PC-9 (cell line): ENCODE data around the gene MORC4. TPM values are rescaled to one million over a fixed set of nuclear protein-coding genes. Genes with fewer than 3 reads are reported as not detected.

Experiments
- BruUV-seq: library from RNA; stranded (reverse); fragments of 400-500 nt; replicated peaks from 2 replicates; lab custom pipeline; 2021; lab: Mats Ljungman, UMichigan
- CTCF ChIA-PET: fragments of 300-600 bp; sonication (Branson Sonifier 250); formaldehyde crosslinking; loops from one replicate; lab custom pipeline; 2022; ENCODE audit warnings: antibody characterized with exemption; lab: Charles Lee
- POLR2A ChIA-PET: fragments of 300-600 bp; sonication (Branson Sonifier 250); formaldehyde crosslinking; loops from one replicate; lab custom pipeline; 2022; ENCODE audit warnings: antibody characterized with exemption; ENCODE audit not compliant: unreplicated experiment; lab: Charles Lee
- DNase-seq, 2 experiments: peaks; one replicate each; pipeline versions ENCODE4 v3.0.0 to v3.0.0-alpha.2; 2015 to 2022; ENCODE audit warnings: mixed read lengths in 1 of 2
- H2AFZ ChIP-seq: fragments of 200-600 bp; sonication (generic); 2 replicates; pipeline ENCODE4 v1.8.1; 2017; ENCODE audit warnings: antibody characterized with exemption
- H3F3A ChIP-seq: fragments of 200-600 bp; sonication (generic); 2 replicates; pipeline ENCODE4 v1.8.1; 2017; ENCODE audit warnings: antibody characterized with exemption, mild to moderate bottlenecking, low read depth; ENCODE audit not compliant: insufficient read depth
- H3K27ac ChIP-seq: fragments of 200-600 bp; sonication (generic); 2 replicates; pipeline ENCODE4 v1.6.1; 2016; ENCODE audit warnings: mixed run types
- H3K27me3 ChIP-seq: fragments of 200-600 bp; sonication (generic); 2 replicates; pipeline ENCODE4 v1.6.1; 2016; ENCODE audit warnings: low read depth, mixed run types; ENCODE audit not compliant: insufficient read depth
- H3K36me3 ChIP-seq: fragments of 200-600 bp; sonication (generic); 2 replicates; pipeline ENCODE4 v1.6.1; 2016; ENCODE audit warnings: low read depth, mixed run types
- H3K4me1 ChIP-seq: fragments of 200-600 bp; sonication (generic); replicated peaks from 2 replicates; pipeline ENCODE4 v1.6.1; 2016; ENCODE audit warnings: mixed run types; ENCODE audit not compliant: insufficient read depth
- H3K4me2 ChIP-seq: fragments of 200-600 bp; sonication (generic); 2 replicates; pipeline ENCODE4 v1.6.1; 2017; ENCODE audit warnings: mixed run types
- H3K4me3 ChIP-seq: fragments of 200-600 bp; sonication (generic); 2 replicates; pipeline ENCODE4 v1.6.1; 2016; ENCODE audit warnings: mixed run types
- H3K79me2 ChIP-seq: fragments of 200-600 bp; sonication (generic); 2 replicates; pipeline ENCODE4 v1.6.1; 2017; ENCODE audit warnings: low read depth, mixed run types
- H3K9me2 ChIP-seq: fragments of 200-600 bp; sonication (generic); 2 replicates; pipeline ENCODE4 v1.8.1; 2017; ENCODE audit warnings: mild to moderate bottlenecking; ENCODE audit not compliant: insufficient read depth
- H3K9me3 ChIP-seq: fragments of 200-600 bp; sonication (generic); 2 replicates; pipeline ENCODE4 v1.8.1; 2016; ENCODE audit warnings: low read depth; ENCODE audit not compliant: insufficient read depth
- H4K20me1 ChIP-seq: fragments of 200-600 bp; sonication (generic); 2 replicates; pipeline ENCODE4 v1.8.1; 2017; ENCODE audit not compliant: insufficient read depth
- CTCF ChIP-seq: fragments of 200-600 bp; sonication (generic); conservative IDR thresholded peaks from 2 replicates; pipeline ENCODE4 v1.6.1; 2017; ENCODE audit warnings: mixed run types, antibody characterized with exemption, mild to moderate bottlenecking, moderate library complexity
- EZH2 ChIP-seq: fragments of 200-600 bp; sonication (generic); IDR thresholded peaks from 2 replicates; pipeline ENCODE4 v1.8.0; 2017; ENCODE audit warnings: antibody characterized with exemption, low read depth
- intact Hi-C: fragments of 100-400 bp; cut with micrococcal nuclease; formaldehyde crosslinking; loops from one replicate; pipeline ENCODE4 v1.10.0; 2022; ENCODE audit not compliant: unreplicated experiment
- total RNA-seq: library from RNA; stranded (reverse); gene quantifications from 2 replicates; pipeline ENCODE4 v1.2.3, GENCODE V29; 2021

Gene MORC4
- total RNA-seq, 1 experiment from 2014 or later, result 11.1 TPM

GRCh38 chrX:106903856-106904528 lies 96.0 kb downstream of the MORC4 start:
- Histone ChIP-seq H3K4me1 (peaks cover 16% of the 10 kb centered on the region), H3K36me3 (no peaks in the 10 kb centered on the region), H2AFZ (no peak overlapping the region), H3K9me2 (no peaks in the 10 kb centered on the region), H3K79me2 (no peaks in the 10 kb centered on the region), H3F3A (no peaks in the 10 kb centered on the region), H4K20me1 (no peaks in the 10 kb centered on the region), H3K4me3 (no peak overlapping the region), H3K27me3 (no peaks in the 10 kb centered on the region), H3K9me3 (no peaks in the 10 kb centered on the region), H3K27ac (no peak overlapping the region), H3K4me2 (no peak overlapping the region)
- intact Hi-C loops, result no loop called here
- CTCF ChIA-PET, result no interaction called here
- POLR2A ChIA-PET, result interaction anchor here (0.5 kb wide), 1 partner anchor 196 kb away, joined by 4 read pairs; no protein-coding TSS in a partner anchor
- no peak for DNase-seq
- no peak for TF ChIP-seq EZH2
- no peak for TF ChIP-seq CTCF
- BruUV-seq, result no TSS peak

GRCh38 chrX:106903291-106903824 lies 96.7 kb downstream of the MORC4 start, which contains the start of gene RIPPLY1:
Gene RIPPLY1 (minus strand): TSS chrX:106903341. CDS start chrX:106903287, 54 bp downstream.
- Histone ChIP-seq H3K9me2 (no peaks in the 10 kb centered on the region), H3K79me2 (no peaks in the 10 kb centered on the region), H4K20me1 (no peaks in the 10 kb centered on the region), H3K27ac (no peak within 1 kb of the TSS), H3K4me3 (no peak within 1 kb of the TSS), H3K9me3 (no peaks in the 10 kb centered on the region), H3F3A (no peaks in the 10 kb centered on the region), H3K27me3 (no peaks in the 10 kb centered on the region), H3K36me3 (no peaks in the 10 kb centered on the region), H3K4me2 (no peak within 1 kb of the TSS), H3K4me1 (peaks cover 23% of the 10 kb centered on the region), H2AFZ (no peak within 1 kb of the TSS)
- intact Hi-C loops, result no loop called here
- no peak for DNase-seq
- BruUV-seq, result no TSS peak
- TF ChIP-seq CTCF, result no peak
- TF ChIP-seq EZH2, result no peak
- POLR2A ChIA-PET, result interaction anchor here (0.5 kb wide), 1 partner anchor 195 kb away, joined by 4 read pairs; no protein-coding TSS in a partner anchor
- CTCF ChIA-PET, result no interaction called here

- ChIA-PET CTCF (no interaction called here), POLR2A (no interaction called here)
- H3F3A ChIP-seq, result no peaks in the 10 kb centered on the region
- TF ChIP-seq CTCF, result no peak
- no peak for TF ChIP-seq EZH2
- H3K27ac ChIP-seq, result no peak overlapping the region
- no peaks in the 10 kb centered on the region for H4K20me1 ChIP-seq
- H3K36me3 ChIP-seq, result no peaks in the 10 kb centered on the region
- BruUV-seq, result no TSS peak
- H3K27me3 ChIP-seq, result no peaks in the 10 kb centered on the region
- intact Hi-C loops, result no loop called here
- H3K4me3 ChIP-seq, result no peak overlapping the region
- H3K9me2 ChIP-seq, result no peaks in the 10 kb centered on the region
- no peak for DNase-seq
- no peak overlapping the region for H2AFZ ChIP-seq
- H3K79me2 ChIP-seq, result no peaks in the 10 kb centered on the region
- no peaks in the 10 kb centered on the region for H3K9me3 ChIP-seq
- H3K4me1 ChIP-seq, result peaks cover 25% of the 10 kb centered on the region
- H3K4me2 ChIP-seq, result no peak overlapping the region
Measured at GRCh38 chrX:106902684-106903083, 97.3 kb downstream of the MORC4 start.
